NCI-H345 (cell line): ENCODE data around the gene ATXN1.

ENCODE experiments used
- DNase-seq: peaks from one replicate; lab custom pipeline; 2025; lab: John Stamatoyannopoulos, UW

Gene ATXN1

DNA sequence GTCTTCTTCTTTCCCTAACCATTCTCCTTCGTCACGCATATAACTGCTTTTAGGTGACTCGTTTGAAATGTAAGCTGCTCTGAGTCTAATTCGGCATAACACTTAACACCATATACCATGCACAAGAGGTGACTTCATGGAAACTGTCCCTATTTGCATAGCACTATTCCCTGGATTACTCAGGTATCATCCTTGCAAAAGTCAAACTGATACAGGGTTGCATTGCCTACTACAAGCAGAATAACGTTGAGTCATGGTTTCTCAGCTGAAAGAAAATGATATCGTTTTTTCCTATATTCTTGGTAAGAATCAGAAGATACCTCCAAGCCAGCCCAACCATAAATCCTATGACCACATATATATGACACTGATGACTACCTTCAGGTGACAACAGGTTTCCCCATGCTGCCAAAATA, 227.5 kb downstream of the ATXN1 start:
- DNase-seq, result no peak

- DNase-seq, result no peak
These were observed 228.1 kb downstream of the ATXN1 start for GRCh38 chr6:16533210-16533609.

- no peak for DNase-seq
These were observed 233.6 kb downstream of the ATXN1 start for GRCh38 chr6:16527691-16528090.

DNA sequence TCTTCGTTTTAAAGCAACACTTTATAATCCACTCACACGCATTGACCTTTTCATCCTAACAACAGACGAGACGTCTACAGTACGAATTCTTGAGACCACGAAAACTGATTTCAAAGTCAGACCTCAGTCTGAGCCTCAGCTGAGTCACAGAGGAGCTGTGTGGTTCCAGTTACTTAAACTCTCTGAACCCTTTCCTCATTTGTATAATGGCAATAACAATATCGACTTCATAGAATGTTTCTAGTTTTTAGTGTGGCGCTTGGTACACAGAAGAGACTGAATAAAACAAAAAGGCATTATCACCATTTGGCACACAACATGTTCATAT, 236.9 kb downstream of the ATXN1 start:
- DNase-seq, result no peak

- DNase-seq, result no peak
These were observed 237.5 kb downstream of the ATXN1 start for GRCh38 chr6:16523606-16524379.

GRCh38 chr6:16522937-16523336, 238.3 kb downstream of the ATXN1 start:
- DNase-seq, result no peak

DNA sequence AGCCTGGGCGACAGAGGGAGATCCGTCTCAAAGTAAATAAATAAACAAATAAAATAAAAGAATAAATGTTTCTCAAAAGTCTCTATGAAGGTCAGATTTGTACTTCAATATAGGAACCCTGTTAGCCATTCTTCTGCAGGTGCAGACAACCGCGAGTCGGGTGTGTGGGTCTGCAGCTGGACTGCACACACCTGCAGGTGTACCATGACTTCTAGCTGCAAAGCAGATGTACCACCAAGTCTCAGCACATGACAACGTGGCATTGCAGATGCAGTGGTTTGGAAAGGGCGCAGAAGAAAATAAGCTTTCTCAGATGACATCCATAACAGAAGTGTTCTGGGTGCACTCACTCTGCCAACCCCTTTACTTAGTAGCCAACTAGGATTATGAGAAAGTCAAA, 239.7 kb downstream of the ATXN1 start:
- DNase-seq, result no peak

DNA sequence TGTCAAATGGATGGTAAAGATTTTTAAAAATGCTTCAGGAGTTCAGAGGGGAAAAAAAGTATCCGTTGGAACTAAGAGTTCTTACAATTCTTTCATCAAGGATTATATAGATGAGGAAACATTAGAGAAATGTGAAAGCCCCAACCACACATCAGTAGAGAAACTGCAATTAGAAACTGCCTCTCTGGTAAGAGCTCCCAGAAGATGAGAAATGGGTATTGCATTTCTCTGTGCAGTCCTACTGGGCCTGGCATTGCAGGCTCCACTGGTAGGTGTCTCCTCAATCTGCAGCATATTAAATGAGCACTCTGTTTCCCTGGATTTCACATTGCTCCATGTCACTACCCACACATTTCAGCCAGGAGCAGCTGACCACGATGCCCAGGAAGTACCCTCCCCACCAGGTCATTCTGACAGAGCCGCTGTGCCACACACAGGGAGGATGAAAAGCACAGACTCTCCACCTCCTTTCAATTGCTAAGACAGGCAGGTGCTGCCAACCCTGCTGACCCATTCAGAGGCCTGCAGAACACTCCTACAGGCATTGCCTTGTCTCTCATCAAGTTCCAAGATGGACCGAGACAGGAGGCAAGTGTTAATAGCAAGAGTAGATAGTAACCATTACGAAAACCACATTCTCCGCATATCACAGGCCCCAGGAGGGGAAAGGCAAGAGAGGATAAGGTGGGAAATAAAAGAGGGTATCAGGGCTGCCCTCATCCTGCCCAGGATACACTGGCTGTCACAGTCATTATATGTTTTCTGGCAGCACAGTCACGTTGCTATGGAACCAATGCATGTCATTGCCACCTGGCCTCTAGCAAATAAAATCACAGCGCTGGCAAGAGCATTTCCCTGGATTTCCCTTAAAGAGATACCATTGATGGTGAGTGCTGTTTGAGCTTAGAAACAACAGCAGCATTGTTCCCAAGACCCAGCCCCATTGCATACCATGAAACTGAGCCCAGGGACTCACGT, 241.7 kb downstream of the ATXN1 start:
- no peak for DNase-seq

DNA sequence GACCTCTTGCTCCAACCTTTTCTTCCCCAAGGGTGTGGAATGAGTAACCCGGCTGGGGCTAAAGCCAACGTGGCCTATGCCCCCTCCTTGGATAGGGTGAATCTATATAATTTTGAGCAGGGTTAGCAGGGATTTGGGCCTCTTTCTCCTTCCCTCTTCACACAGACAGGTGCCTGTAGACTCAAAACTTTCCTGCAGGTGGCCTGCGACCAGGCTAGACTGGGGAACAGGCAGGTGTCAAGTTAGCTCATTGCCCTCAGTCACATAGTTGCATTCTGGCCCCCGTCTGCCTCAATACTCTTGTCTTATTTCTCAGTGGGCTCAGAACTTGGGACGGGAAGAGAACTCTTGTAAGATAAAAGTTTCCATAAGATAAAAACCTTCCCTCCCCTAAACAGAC, 243.0 kb downstream of the ATXN1 start:
- DNase-seq, result no peak

GRCh38 chr6:16514249-16514648, 247.0 kb downstream of the ATXN1 start:
- DNase-seq, result no peak

- no peak for DNase-seq
These were observed 248.5 kb downstream of the ATXN1 start for GRCh38 chr6:16512544-16513290.

DNA sequence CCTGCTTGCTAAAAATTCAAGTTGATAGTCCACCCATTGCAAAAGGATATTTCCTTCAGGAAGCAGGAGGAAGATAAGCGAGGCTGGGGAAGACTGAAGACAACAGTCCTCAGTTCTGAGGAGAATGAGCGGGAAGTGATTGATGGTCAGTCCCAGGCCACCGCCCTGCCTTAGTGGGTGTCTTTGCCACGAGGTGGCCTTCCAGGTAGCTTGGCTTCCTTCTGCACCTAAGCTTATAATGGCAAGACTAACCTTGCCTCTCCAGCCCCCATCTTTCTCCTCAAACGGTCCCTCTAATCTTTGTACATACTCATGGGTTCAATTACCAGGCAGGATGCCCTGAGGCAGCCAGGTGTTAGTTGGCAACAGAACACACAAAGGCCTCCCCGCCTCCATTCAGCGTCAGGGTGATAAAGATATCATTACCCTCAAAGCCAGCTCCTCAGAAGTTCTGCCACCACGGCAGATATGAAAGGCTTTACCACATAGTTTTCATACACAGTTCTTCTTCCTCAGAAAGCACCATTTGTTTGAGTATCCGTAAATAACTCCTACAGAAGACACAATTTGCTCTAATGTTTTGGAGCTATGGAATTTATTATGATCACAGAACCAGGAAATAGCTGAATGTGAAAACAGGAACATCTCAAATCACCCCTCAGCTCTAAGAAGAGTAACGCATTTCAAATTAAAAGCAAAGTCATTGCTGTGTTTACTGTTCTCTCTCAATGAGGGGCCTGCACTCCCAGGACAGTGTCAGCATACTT, 249.4 kb downstream of the ATXN1 start:
- peak; percentile 13 for DNase-seq

GRCh38 chr6:16511040-16511660, 250.1 kb downstream of the ATXN1 start:
- no peak for DNase-seq

DNA sequence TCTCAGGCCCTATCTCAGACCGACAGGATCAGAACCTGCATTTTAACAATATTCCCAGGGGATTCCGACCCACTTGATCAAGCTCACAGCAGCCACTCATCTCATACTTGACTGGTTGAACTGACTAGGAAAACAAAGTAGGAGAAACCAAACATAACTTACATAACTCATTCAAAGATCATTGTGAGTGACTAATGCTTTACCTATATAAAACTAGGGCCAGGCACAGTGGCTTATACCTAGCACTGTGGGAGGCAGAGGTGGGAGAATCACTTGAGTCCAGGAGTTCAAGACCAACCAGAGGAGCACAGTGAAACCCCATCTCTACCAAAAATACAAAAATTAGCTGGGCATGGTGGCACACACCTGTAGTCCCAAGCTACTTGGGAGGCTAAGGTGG, 251.0 kb downstream of the ATXN1 start:
- no peak for DNase-seq

- DNase-seq, result no peak
These were observed 252.3 kb downstream of the ATXN1 start for GRCh38 chr6:16508959-16509358.

DNA sequence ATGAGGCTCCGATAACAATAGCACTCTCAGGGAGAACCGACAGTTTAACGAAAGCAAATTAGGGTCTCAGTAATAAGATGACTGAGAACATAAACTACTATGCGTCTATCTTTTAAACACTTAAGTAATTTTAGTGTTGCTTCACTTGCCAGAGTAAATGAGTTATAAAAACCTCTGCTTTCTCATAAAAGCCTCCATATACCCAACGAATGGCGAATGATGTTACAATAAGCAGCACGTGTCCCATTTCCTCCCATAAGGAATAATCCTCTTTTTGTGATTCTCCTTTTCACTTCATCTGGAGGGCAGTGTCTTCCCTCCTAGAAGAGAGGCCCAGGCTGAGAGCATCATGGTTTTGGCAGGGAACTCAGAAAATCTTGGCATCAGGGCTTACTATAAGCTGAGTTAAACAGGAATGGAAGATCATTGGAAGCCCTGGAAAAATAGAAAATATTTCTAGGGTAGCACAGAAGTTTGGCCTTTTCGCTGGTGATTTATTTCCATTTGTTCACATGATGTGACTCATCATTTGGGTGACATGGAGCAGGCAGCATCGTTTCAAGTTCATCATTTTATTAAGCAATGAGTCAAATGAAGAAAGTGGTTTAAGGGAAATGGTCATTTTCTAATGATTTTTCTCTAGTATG, 255.4 kb downstream of the ATXN1 start:
- DNase-seq, result no peak

DNA sequence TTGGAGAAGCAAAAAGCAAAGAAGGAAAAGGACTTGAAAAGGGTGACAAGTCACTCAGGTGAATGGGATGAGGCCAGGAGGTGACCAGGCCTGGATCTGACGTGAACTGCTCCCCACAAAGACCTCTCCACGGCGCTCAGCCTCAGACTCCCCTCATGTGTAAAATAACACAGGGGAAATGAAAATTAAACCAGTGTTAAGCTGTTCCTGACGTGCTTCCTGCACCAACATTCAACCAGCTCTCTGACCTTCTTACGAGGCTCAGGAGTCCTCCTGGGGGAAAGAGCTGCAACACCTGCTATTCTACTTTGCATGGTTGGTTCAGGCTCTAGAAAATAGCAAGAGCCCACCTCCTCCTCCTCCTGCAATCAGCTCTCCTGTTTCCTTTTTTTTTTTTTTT, 256.7 kb downstream of the ATXN1 start:
- no peak for DNase-seq

DNA sequence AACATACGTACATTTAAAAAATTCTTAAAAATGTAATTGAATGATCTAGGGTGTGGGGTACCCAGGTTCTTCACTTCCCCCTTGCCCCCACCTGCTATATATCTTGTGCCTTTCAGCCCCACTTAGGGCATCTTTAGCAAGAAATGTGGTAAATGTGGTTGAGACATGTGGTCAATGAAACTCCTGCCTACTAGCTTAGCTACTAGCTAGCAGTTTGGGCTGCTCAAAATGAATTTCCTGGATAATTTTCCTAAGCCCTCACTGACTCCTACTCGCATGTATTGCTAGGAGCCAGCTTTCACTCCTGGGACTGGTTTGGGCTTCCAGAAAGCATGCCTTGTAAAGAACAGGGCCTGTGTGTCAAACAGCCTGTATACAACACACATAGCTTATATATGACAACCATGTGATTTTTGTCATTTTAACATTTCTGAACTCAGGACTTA, 257.3 kb downstream of the ATXN1 start:
- no peak for DNase-seq

- no peak for DNase-seq
These were observed 258.0 kb downstream of the ATXN1 start for GRCh38 chr6:16503241-16503775.

DNA sequence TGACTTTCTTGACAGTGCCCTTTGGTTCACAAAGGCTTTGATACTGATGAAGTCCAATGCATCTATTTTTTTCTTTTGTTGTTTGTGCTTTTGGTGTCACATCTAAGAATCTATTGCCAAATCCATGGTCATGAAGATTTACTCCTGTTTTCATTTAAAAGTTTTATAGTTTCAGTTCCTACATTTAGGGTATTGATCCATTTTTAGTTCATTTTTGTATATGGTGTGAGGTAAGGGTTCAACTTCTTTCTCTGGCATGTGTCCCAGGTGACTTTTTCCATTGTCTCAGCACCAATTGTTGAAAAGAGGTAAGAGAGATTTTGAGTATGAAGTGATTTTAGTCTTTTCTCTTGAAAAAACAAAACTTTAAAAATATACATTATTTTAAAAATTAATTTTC, 262.3 kb downstream of the ATXN1 start:
- DNase-seq, result no peak
